GM21528 (cell line): ENCODE results near the gene DEGS2.
"Not testable (repeated sequence)": the region's sequence is repeated elsewhere in the genome, so short reads cannot be mapped to it uniquely, and the experiment has no call there.

Experiments used
- ATAC-seq: cut with Tn5 transposase; IDR thresholded peaks from one replicate; pipeline ENCODE4 v1.9.1; 2021; ENCODE audit warnings: mild to moderate bottlenecking, moderate library complexity; ENCODE audit not compliant: unreplicated experiment, low FRiP score

The DEGS2 gene

DNA sequence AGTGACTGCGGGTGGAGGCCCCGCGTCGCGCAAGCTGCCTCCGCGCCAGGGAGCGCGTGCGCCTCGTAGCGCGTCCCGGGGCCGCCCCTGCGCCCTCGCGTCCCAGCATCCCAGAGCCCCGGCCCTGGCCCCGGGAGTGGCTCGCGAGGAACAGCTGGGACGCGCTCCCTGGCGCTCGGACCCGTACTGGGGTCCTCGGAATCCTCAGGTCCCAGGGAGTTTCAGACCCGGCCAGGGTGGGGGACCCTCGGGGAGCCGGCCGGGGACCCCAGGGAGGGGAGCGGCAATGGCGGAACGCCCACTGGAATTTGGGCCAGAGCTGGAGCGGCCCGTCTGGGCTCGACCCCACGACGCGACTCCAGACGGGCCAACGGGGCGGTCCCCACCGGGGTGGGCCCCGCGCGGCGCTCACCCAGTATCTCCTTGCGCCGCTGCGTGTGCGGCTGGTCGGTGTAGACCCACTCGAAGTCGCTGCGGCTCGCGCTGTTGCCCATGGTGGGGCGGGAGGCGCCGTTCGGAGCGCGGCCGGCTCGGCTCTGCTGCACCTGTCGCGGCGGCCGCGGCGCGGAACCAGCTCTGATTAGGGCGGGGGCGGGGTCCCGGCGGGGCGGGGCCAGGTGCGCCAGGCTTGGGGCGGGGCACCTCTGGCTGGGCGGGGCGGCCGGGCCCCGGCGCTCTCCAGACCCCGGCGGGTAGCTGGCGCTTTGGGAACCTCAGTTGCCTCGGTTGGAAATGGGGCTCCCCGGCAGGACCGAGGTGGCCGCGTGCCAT is at the start of gene DEGS2:
DEGS2 (minus strand) TSS at position 552 of the 771 bp plus-strand sequence; CDS start at position 494, 58 bp downstream.
- peak; percentile 52 for ATAC-seq

GRCh38 chr14:100208136-100208535 is 48.7 kb upstream of the DEGS2 start:
- ATAC-seq, result not testable (repeated sequence)

- not testable (repeated sequence) for ATAC-seq
Measured at GRCh38 chr14:100207588-100207987, 48.1 kb upstream of the DEGS2 start.

DNA sequence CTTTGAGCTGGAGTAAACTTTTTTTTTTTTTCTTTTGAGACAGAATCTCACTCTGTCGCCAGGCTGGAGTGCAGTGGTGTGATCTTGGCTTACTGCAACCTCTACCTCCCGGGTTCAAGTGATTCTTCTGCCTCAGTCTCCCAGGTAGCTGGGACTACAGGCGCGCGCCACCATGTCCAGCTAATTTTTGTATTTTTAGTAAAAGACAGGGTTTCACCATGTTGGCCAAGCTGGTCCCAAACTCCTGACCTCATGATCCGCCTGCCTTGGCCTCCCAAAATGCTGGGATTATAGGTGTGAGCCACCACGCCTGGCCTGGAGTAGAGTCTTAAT is 45.4 kb upstream of the DEGS2 start:
- not testable (repeated sequence) for ATAC-seq

GRCh38 chr14:100203962-100204834 is 44.8 kb upstream of the DEGS2 start:
- ATAC-seq, result no peak

- no peak for ATAC-seq
Measured at GRCh38 chr14:100203146-100203545, 43.7 kb upstream of the DEGS2 start.

DNA sequence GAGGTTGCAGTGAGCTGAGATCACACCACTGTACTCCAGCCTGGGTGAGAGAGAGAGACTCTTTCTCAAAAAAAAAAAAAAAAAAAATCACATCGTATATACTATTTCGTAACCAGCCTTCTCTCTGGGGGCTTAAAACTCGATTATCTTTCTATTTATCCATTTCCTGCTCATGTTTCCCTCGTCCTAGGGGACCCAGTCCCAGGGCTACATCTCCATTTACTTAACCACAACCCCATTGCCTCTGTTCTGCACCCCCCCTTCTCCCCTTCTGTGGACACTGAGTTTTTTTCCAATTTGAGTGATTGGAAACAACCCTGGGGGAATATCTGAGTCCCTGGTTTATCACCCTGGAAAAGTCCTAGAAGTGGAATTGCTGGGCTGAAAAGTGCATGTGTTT is 43.3 kb upstream of the DEGS2 start:
- ATAC-seq, result no peak

DNA sequence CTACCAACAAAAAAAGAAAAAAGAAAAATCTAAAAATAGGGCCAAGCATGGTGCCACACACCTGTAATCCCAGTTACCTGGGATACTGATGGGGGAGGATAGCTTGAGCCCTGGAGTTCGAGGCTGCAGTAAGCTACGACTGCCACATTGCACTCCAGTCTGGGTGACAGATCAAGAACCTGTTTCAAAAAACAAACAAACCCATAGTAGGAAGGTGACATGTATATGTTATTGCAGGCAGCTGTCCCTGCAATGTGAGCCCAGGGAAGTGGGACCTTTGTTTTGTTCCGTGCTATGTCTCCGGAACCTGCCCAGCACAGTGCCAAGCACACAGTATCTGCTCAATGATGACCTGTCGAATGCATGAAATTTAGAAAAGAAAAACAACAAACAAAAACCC is 42.3 kb upstream of the DEGS2 start:
- no peak for ATAC-seq

- ATAC-seq, result no peak
Measured at GRCh38 chr14:100200311-100200710, 40.9 kb upstream of the DEGS2 start.

DNA sequence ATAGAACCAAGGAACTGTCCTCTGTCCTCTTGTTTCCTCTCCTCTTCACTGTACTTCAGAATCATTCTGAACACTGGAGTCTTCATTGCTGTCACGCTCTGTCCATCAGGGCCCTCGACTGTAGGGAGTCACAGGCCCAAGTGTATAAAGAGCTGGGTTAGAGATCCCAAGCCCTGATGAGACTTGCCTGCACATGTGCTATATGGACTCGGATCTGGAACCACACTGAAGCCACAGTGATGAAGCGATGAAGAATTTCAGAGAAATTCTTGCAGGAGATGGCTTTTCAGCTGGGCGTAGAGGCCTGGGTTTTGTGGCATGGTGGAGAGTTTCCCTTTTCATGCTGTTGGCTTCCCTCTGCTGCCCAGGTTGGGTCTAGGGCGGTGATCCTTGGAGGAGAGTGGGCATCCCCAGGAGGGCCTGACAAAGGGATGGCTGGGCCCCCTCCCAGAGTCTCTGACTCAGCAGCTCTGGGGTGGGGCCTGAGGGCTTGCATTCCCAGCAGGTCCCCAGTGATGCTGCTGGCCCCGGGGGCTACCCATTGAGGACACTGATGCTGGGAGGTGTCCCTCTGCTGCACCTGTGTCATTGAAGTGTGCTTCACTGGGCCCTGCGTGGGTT is 39.9 kb upstream of the DEGS2 start:
- no peak for ATAC-seq

- no peak for ATAC-seq
Measured at GRCh38 chr14:100193417-100194357, 34.2 kb upstream of the DEGS2 start.

DNA sequence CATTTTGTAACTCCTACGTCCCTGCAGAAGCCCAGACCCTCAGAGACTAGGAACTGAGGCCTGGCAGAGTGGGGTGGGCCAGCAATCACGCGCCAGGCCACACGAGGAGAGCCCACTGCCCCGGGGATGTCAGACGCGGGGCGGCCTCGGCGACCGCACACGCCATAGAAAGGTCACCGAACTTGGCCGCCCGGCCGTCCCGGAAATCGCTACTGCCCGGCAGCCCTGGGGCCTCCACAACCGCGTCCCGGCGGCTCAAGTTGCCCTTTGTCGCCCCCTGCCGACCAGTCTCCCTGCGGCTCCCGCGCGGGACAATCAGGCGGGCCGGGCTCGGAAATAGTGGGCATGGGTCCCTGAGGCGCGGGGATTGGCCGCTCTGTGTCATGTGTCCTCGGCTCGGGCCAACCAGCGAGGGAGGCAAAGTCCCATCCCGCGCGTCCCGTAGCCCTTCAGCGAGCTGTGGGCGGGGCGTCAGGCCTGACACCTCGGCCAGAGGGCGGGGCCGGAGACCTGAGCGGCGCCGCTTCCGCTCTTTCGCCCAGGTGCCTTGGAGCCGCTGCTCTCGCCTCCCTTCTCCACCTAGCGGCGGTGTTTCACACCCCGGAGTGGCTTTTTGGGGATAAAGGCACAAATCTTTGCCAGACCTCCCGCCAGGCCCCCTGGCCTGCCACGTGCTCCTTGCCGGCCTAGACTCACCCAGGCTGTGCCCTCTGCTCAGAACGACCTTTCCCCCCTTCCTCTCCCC is 33.4 kb upstream of the DEGS2 start:
- ATAC-seq, result peak; percentile 99

DNA sequence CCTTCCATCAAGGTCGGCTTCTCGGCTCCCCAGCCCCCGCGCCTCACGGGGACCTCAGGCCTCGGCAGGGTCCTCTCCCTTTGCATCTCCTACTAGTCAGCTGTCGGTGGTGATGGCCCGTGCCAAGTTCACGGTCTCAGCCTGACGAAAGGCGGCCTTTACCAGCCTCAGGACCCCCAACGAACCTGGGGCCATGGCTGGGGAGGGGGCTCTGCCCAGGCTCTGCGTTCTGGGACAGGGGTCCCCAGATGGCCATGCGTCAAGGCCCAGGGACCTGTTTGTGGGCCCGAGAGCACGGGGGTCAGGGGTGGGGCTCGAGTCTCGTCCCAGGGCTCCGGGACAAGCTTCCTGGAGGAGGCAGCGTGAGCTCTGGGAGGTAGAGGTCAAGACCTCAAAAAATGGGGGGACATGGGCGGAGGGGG is 32.8 kb upstream of the DEGS2 start:
- no peak for ATAC-seq

DNA sequence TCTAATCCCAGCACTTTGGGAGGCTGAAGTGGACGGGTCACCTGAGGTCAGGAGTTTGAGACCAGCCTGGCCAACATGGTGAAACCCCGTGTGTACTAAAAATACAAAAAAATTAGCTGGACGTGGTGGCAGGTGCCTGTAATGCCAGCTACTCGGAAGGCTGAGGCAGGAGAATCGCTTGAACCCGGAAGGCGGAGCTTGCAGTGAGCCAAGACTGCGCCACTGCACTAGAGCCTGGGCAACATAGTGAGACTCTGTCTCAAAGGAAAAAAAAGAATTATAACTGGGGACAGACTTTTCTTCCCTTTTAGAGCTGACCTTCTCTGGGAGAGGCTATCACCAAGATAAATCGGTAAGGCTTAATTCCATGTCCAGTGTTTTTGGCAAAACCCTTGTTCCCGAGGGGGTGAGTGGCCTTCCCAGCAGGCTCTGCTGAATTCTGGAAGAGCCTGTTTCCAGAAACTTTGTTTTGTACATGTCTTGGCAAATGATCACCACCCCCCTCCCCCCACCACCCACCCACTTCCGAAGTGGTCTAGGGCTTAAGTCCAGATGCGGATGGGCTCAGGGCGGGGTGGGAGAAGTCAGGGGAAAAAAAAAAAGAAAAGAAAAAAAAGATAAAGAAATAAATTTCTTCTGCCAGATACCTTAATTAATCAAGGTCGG is 32.3 kb upstream of the DEGS2 start:
- ATAC-seq, result no peak

DNA sequence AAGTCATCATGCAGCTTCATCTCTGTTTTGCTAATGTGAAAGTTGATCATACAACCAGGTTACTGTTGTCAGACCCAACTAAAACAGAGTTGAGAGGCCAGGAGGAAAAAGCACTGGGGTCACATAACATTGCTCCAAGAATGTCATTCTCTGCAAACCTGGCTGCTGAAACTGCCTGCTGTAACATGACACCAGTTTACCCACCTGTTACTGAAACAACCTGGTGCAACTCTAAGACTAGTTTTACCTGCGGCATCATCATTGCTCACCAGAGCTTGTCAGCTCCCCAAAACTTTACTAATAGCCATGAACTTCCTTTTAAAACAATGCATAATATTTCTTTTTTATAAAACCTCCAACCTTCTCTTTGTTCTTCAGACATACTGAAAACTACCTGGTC is 30.7 kb upstream of the DEGS2 start:
- no peak for ATAC-seq

- no peak for ATAC-seq
Measured at GRCh38 chr14:100188392-100189030, 29.1 kb upstream of the DEGS2 start.

GRCh38 chr14:100187247-100187833 is 27.9 kb upstream of the DEGS2 start:
- no peak for ATAC-seq
